ENCODE data around the gene MVD.

The MVD gene, protein sequence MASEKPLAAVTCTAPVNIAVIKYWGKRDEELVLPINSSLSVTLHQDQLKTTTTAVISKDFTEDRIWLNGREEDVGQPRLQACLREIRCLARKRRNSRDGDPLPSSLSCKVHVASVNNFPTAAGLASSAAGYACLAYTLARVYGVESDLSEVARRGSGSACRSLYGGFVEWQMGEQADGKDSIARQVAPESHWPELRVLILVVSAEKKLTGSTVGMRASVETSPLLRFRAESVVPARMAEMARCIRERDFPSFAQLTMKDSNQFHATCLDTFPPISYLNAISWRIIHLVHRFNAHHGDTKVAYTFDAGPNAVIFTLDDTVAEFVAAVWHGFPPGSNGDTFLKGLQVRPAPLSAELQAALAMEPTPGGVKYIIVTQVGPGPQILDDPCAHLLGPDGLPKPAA

DNA sequence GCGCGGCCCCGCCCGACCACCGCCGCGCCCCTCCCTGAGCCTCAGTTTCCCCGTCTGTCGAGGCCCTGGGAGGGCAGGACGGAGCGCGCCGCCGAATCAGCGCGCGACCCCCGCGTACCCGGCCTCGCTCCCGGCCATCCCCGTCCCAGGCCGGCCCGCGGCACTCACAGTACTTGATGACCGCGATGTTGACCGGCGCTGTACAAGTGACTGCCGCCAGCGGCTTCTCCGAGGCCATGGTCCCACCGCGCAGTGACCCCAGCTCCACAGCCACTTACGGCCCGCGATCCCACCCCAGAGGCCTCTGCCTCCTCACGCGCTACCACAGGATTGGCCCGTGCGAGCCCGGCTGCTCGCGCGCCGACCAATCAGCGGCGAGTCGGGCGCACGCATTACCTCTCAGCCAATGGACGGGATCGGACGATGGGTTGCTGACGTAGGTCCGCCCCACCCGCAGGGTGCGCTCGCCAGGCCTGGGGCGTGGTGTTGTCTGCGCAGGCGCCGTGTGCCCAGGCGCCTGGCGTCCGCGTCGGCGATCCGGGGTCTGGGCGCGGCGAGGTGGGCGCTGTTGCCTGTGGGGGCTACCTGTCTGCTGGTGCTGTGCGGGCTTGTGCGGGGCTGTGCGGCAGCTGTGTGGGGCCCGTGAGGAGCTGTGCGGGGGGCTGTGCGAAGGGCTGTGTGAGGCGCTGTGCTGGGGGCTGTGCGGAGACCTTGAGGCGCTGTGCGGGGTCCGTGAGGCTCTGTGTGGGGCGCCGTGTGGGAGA, at the start of gene MVD:
MVD (minus strand) TSS at position 249 of the 764 bp plus-strand sequence; CDS start at position 238, 11 bp downstream.
- no peak for FAIRE-seq

DNA sequence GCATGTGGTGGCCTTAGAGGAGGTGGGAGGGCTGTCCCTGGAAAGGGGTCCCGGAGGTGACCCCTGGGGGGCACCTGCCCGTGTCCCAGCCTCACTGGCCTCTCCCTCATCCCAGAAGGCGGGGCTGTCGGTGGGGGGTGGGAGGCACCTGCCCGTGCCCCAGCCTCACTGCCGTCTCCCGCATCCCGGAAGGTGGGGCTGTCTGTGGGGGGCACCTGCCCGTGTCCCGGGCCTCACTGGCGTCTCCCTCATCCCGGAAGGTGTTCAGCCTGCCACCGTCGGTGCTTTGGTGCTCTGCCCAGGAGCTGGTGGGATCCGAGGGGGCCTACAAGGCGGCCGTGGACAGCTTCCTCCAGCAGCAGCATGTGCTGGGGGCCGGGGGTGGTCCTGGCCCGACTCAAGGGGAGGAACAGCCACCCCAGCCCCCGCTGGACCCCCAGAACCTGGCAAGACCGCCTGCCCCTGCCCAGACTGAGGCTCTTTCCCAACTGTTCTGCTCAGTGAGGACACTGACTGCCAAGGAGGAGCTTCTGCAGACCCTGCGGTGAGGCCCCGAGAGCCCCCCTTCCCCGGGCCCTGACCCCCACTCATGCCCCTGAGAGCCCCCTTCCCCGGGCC, 49.6 kb upstream of the MVD start:
- FAIRE-seq, result no peak

DNA sequence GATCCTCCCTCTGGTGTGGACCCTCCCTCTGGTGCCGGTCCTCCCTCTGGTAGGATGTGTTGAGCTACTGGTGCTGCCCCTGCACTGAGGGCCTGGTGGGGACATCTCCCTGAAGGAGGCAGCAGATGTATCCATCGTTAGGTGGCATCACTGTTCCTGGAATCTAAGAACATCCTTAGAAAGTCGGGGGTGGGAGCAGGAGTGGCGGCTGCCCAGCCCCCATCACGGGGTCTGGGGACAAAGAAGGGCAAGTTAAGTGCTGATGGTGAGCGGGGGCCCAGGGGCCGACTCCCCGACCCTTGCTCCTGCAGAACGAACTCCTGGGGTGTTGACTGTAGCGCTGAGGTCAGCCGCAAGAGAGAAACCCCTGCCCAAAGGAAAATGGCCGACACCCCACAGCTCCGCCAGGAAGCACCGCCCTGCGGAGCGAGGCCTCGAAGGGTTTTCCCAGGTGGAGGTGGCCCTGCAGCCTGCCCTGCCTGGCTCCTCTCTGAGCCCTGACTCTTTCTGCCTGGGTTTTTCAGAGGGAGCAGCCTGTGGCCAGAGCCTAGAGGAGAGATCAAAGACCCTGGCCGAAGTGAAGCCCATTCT, 49.0 kb upstream of the MVD start:
- no peak for FAIRE-seq

DNA sequence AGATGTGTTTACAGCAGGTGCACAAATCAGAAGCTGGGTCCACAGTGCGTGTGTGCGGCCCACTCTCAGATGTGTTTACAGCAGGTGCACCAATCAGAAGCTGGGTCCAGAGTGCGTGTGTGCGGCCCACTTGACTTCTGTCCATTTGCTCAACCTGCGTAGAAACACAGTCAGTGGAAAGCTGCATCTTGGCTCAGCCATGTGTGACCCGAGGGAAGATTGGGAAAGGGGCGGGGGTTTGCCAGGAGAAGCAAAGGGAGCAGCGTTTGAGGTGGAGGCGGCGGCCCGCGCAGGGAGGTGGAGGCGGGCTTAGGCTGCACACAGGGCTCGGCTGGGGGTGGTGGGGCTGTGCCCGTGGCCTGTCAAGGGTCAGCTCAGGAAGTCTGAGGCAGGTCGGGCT, 47.7 kb upstream of the MVD start:
- no peak for FAIRE-seq

DNA sequence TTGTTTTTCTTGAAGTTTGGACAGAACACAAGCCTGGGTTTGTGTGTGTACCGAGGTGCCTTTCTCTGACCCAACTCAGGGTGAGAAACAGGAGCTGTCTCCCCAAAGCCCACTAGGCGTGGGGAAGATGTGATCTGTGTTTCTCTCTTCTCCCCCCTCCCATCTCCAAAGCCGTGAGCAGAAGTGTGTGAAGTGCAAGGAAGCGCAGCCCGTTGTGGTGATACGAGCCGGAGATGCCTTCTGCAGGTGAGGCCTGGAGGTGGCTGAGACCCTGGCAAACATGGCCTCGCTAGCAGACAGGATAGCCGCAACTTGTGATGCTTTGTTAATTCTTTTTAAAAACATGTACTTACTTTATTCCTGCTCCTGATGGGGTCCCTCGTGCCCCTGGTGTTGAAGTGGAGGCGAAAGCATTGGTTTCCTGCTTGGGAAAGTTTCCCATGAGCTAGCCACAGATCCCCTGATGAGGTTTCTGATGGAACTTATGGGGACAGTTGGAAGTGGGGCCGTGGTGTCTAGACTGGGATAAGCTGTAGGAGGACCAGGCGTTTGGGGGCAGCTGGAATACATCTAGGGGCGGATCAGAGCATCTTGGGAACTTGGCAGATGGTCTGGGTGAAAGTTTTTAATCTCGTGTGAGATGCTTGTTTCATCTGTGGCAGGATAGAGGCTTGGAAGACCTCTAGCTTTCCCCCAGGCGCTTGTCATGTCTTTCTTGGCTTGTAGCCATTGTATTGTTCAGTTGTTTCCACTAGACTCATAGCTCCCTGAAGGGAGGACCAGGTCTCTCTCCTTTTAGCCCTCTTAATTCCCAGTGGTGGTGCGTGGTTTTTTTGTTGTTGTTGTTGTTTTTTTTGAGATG, 44.3 kb upstream of the MVD start:
- no peak for FAIRE-seq

DNA sequence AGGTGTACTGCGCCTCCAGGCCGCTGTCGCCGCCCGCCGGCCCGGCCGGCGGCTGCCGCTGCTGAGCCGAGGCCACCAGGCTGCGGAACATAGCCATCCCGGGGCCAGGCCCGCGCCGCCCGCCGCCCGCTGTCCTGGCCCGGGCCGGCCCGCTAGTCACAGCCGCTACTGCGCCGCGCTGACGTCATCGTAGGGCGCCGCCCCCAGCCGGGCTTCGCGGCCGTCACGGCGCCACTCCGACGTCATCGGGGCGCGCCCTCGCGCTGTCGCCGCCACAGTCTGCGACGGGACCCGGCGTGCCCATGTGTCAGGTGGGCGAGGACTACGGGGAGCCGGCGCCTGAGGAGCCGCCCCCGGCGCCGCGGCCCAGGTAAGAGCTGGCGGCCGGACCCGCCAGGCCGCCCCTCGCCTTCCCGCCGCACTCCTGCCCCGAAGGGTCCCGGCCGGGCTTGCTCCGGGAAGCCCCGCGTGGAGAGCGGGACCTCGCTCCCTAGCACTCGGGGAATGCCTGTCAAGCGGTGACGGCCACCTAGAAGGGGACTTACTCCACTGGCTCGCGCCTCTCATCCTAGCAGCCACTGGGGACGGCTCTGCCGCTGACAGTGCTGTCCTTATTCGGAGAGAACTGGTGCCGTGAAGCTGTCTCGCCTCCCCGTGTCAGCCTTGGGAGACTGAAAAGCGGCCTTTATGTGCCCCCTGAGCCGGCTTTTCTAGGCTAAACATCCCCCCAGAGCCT, 43.5 kb upstream of the MVD start, which contains the start of the genes CTU2 and RNF166:
CTU2 (plus strand) TSS at position 275 of the 736 bp plus-strand sequence; CDS start at position 303, 28 bp downstream.
RNF166 (minus strand) TSS at position 180 of the 736 bp plus-strand sequence; CDS start at position 97, 83 bp downstream.
- no peak for FAIRE-seq

DNA sequence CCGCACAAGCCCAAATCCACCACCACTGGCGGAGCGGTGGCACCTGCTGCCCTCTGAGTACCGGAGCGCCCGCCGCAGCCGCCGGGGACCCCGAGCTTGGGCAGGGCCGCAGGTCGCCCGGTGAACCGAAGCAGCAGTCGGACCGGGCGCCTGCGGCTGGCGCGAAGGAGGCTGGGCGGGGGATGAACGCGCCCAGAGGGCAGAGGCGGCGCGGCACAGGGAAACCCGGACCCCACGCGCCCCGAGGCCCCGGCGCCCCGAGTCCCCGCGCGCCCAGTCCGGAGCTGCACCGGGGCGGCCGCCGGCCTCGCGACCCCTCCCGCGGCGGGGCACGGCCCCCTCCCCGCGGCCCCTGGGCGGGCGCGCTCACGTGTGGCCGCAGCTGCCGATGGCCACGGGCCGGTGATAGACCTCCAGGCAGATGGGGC, 42.9 kb upstream of the MVD start:
- no peak for FAIRE-seq

DNA sequence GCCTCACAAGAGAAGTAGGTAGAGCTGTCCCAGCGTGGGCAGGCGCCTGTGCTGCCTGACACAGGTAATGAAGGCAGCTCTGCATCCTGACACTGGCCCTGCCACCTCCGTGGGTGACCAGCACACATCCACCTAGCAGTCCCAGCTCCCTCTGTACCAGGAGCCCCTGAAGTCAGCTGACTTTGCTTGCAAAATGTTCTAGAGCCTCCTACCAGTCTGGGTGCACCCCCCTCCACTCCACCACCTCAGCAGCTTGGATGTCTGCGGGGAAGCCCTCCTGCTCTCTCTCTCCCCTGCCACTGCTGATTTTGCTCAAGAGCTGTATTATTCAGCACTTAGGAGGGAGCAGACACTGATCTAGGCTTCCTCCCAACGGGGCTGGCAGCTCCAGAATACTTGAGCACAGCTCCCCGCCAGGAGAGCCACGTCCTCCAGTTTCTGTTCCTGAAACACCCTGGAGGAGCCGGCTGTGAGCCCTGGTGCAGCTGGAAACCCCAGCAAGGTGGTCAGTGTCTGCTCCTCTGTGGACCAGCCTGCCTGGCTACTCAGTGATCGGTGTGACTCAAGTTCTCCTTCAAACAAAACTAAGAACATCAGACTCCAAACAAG, 42.3 kb upstream of the MVD start:
- FAIRE-seq, result no peak

DNA sequence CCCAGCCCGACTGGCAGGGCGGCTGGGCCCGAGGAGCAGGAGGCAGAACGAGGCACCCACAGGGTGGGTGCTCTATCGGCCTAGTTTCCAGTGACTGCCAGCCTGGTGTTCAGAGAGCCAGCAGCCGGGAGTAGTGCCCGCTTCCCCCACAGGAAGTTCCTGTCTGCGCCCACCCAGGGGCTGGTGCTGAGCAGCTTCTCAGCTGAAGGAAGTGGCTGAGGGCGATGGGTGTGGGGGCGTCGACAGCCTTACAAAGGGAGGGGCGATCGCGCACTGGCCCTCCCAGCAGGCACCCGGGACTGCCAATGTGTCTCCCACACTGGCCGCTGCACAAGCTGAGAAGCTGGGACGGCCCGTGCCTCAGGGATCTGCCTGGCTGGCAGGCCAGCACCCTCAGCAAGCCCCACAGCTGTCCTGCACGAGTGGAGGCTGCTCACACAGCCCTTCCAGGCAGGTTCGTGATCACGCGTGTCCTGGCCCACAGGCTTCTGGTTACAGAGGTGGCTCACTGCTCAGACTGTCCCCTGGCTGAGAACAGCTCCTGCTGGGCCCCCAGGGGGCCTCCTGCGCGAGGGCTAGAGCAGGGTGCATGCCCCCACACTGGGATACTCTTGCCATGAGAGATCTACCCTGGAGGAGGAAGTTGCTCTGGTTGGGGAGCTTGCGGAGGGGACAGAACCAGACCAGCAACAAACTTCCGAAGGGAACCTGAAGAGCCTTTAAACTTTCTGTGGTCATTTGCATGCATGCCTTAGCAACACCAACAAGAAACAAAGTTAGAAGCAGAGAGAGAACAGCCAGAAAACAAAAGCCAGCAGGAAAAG, 40.8 kb upstream of the MVD start:
- no peak for FAIRE-seq

DNA sequence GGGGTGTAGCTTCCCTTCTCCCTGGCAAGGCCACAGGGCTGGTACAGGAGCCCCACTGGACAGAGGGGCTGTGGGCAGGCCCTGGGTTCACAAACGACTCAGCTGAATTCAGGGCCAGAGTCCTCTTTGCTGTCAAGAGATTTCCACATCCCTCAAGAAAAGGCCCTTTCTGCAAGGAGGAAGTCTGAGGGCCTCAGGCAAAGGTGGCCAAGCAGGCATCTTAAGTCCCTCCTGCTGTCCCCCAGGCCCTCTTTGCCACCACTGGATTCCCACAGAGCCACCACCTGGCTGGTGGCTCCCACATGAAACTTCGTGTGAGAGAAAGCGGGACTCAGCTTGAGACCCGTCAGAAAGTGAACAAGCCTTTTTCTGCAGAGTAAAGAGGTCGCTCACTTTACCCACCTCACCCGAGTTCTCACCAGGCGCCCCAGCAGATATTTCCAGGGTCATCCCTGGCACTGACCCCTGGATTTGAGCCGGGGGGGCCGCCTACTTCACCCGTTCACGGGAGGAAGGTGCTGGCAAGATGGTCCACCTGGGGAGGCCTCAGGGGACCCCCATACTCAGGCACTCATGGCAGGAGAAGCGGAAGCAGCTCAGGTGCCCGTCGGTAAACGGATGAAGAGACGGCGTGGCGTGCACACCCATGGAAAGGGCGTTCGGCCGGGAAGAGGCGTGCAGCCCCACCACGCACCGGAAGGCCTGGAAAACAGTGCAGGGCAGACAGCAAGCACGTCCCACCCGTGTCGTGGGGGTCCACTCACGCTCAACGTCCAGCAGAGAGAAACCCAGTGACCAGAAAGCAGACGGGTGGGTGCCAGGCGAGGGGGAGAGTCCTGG, 39.7 kb upstream of the MVD start:
- FAIRE-seq, result no peak

DNA sequence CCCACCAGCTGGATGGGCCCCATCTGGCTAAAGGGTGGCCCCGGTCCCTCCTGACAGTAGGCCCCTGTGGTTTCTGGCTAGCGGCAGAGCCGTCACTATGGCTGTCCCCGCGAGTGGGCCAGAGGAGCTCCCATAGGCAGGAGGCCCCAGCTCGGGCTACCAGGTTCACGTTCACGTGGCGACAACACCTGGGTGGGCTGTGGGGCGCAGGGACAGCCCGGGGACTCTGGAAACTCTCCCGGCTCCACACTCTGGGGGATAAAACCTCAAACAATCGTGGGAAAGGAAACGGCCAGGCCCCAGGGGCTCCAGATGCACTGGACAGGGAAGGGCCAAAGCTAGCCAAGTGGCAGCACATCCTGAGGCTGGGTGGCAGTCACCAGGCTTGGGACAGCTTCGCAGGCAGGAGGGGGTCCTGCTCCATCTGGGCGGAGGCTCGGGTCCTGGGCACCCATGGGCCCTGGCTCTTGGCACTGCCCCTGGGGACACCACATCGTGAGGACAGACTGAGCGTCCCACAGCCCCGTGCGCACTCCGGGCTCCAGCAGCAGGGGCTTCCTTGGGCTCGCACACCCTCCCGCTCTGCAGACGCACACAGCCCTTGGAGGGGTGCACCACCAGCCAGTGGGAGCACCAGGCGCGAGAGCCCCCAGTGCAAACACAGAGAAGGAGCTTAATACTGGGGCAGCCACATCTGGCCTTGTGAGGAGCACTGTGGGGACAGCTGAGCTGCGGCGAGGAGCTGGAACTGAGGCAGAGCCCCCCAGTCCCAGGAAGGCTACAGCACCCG, 38.9 kb upstream of the MVD start:
- FAIRE-seq, result no peak

DNA sequence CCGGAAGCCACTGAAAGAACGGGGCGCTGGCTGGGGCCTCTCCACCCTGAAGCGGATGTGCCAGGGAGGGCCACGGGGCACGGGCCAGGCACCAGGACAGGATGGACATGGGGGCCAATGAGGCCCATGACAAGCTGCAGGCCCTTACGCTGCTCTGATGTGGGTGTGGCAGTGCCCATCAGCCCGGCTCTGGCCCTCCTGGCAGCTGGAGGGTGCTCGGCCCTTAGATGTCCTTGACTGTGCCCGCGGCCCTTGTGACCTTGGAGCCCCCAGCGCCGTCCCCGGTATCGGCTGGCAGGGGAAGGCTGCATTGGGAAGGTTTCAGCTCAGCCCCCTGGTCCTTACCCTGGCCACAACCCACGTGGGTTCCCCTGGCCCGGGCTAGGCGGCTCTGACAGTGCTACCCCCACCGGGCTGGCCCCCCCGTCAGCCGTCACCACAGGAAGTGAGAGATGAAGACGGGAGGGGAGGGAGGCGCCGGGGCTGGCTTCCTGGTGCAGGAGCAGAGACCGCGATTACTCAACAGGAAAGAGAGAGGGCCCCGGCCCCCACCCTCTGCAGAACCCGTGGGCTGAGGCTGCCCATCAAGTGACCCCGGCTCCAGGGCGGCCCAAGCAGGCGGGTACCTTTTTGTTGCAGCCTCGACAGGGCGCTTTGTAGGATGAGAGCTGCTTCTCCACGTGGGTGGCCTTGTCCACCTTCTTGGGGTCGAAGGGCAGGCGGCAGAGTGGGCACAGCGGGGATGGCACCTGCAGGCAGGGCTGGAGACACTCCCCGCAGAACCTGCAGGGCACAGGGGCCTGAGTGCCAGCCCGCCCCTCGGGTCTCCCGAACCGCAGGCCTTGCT, 38.0 kb upstream of the MVD start:
- no peak for FAIRE-seq

DNA sequence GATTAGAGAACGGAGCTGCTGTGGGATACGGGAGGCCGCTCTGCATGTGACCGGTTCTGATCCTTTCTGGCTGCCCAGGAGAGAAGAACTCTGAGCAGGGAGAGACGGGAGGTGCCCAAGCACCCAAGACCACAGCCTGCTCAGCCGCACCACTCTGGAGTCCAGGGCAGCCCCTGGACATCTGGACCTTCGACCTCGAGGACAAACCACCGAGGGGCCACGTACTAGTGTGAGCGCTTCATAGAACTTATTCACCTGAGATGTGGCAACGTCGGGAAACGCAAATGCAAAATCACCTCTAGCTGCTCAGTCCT, 37.4 kb upstream of the MVD start:
- no peak for FAIRE-seq

DNA sequence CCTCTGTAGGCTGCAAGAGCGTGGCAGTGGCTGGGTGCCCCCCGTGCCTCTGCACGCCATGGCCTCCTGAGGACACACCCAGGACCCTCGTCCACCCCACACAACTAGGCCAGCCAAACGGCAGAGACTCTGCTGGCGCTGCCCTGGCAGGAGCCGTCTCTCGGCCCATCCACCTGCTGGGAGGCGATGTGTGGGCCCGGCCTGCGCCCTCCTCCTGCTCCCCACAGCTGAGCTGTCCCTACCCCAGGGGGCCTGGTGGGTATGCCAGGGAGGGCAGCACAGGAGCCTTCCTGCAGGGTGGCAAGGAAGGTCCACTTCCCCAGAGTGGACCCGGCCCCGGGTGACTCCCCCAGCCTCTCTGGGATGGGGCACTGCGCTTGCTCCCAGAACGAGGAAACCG, 36.3 kb upstream of the MVD start:
- FAIRE-seq, result no peak

DNA sequence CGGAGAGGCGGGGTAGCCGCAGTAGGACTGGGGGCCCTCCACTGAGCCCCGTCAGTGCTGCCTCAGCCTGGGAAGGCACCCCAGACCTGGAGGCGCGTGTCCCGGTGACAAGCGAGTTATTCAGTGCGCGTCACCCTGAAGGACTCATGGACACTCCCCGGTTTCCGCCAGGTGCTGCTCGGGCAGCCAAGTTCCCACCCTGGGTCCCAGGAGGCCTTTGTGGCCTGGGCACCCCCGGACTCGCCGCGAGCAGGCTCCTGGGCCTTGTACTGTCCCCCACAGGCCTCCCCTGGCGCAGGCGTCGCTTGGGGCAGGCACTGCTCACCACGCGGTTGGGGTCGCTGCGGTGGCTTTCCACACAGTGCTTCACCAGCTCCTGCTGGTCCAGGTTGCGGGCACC, 35.8 kb upstream of the MVD start:
- FAIRE-seq, result no peak

DNA sequence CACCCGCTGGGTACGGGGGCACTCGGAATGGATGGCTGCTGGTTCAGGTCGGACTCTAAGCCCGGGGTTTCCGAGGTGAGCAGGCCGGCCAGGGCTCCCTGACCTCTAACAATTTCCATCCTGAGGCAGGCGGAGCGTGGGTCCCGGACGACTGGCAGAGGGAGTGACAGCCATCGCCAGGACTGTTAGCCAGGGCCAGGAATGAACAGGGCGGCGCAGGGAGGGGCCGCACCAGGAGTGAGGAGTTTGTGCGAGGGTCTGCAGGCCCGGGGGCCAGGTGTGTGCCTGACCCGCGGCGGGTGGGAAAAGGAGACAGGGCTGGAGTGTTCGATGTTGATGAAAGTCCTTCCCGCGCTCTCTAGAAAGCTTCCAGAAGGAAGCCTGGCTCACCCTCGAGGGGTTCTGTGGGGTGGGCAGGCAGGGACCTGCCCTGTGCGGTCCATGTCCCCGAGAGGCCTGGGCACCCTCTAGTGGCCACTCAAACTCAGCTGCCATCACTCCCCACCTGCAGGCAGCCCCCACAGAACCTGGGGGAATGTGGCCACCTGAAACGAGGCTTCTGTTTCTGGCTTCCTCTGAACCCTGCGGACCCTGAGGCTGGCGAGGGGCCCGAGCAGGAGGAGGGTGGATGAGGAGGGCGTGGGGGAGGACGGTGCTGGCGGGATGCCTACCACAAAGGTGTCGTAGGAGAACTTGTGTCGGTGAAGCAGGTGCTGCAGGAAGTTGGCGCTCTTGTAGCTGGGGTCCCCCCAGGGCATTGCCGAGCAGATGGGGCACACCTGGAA, 35.1 kb upstream of the MVD start:
- no peak for FAIRE-seq

All from colon (tissue), 2 donors.